NCI-H524 treated with DMSO at 0.1 percent for 48 hours (cell line): ENCODE measurements around the gene NETO2.
"Not testable (repeated sequence)": the region's sequence is repeated elsewhere in the genome, so short reads cannot be mapped to it uniquely, and the experiment has no call there.

Source experiments
- DNase-seq: peaks from one replicate; lab custom pipeline; 2025; lab: John Stamatoyannopoulos, UW

NETO2 gene

GRCh38 chr16:47064775-47065174 is 79.0 kb downstream of the NETO2 start:
- no peak for DNase-seq

- no peak for DNase-seq
These were observed 80.6 kb downstream of the NETO2 start for GRCh38 chr16:47063011-47063724.

GRCh38 chr16:47061204-47061603 is 82.5 kb downstream of the NETO2 start:
- DNase-seq, result no peak

- DNase-seq, result no peak
These were observed 83.1 kb downstream of the NETO2 start for GRCh38 chr16:47060596-47060995.

GRCh38 chr16:47059991-47060390 is 83.8 kb downstream of the NETO2 start:
- no peak for DNase-seq

- not testable (repeated sequence) for DNase-seq
These were observed 84.6 kb downstream of the NETO2 start for GRCh38 chr16:47059130-47059529.

GRCh38 chr16:47058295-47059086 is 85.3 kb downstream of the NETO2 start:
- DNase-seq, result no peak

GRCh38 chr16:47057630-47057993 is 86.1 kb downstream of the NETO2 start:
- DNase-seq, result no peak

- no peak for DNase-seq
These were observed 86.8 kb downstream of the NETO2 start for GRCh38 chr16:47056688-47057629.

GRCh38 chr16:47056061-47056460 is 87.7 kb downstream of the NETO2 start:
- DNase-seq, result not testable (repeated sequence)

- DNase-seq, result no peak
These were observed 88.4 kb downstream of the NETO2 start for GRCh38 chr16:47055136-47055885.

GRCh38 chr16:47054306-47054705 is 89.4 kb downstream of the NETO2 start:
- DNase-seq, result no peak

GRCh38 chr16:47053895-47054294 is 89.8 kb downstream of the NETO2 start:
- no peak for DNase-seq

- no peak for DNase-seq
These were observed 90.8 kb downstream of the NETO2 start for GRCh38 chr16:47052666-47053640.

GRCh38 chr16:47051031-47051430 is 92.7 kb downstream of the NETO2 start:
- DNase-seq, result no peak

- no peak for DNase-seq
These were observed 93.7 kb downstream of the NETO2 start for GRCh38 chr16:47049901-47050583.

- no peak for DNase-seq
These were observed 96.1 kb downstream of the NETO2 start for GRCh38 chr16:47047524-47048203.

- no peak for DNase-seq
These were observed 96.8 kb downstream of the NETO2 start for GRCh38 chr16:47046726-47047523.
